Activated naive CD8-positive, alpha-beta T cell treated with anti-CD3 and anti-CD28 coated beads, Interleukin-2, amount 10 ng/mL, durations not matched to agents 7 days and 5 days (primary cell): Measurements from ENCODE around the gene PAN2. TPM values are rescaled to one million over a fixed set of nuclear protein-coding genes. Genes with fewer than 3 reads are reported as not detected.
"Not testable (repeated sequence)": the region's sequence is repeated elsewhere in the genome, so short reads cannot be mapped to it uniquely, and the experiment has no call there.

Experiments
- ATAC-seq: fragments of 150-1000 bp; cut with Tn5 transposase; one replicate; pipeline ENCODE4 v1.10.0; 2021; ENCODE audit warnings: low read depth, moderate library complexity
- POLR2A ChIA-PET: fragments of 350-600 bp; sonication (Branson Sonifier 250); formaldehyde crosslinking; loops from one replicate; lab custom pipeline; 2021; ENCODE audit warnings: antibody characterized with exemption; lab: Charles Lee
- DNase-seq: peaks from one replicate; pipeline ENCODE4 v3.0.0; 2021
- H3K27ac Mint-ChIP-seq: one replicate; pipeline ENCODE4 v1.8.0; 2022; ENCODE audit warnings: mild to moderate bottlenecking, mixed read lengths
- H3K27me3 Mint-ChIP-seq: one replicate; pipeline ENCODE4 v1.8.0; 2022; ENCODE audit warnings: mild to moderate bottlenecking, moderate library complexity, mixed read lengths
- H3K36me3 Mint-ChIP-seq: one replicate; pipeline ENCODE4 v1.8.0; 2021; ENCODE audit warnings: mild to moderate bottlenecking, mixed read lengths
- H3K4me1 Mint-ChIP-seq: one replicate; pipeline ENCODE4 v1.8.0; 2021; ENCODE audit warnings: mixed read lengths
- H3K4me3 Mint-ChIP-seq: one replicate; pipeline ENCODE4 v1.8.0; 2022; ENCODE audit warnings: mild to moderate bottlenecking, moderate library complexity, mixed read lengths
- H3K9me3 Mint-ChIP-seq: one replicate; pipeline ENCODE4 v1.8.0; 2021; ENCODE audit warnings: mixed read lengths
- total RNA-seq, 2 experiments: library from RNA; stranded (reverse); gene quantifications; one replicate each; pipeline ENCODE4 v1.2.3, GENCODE V29; 2021

PAN2 gene
- total RNA-seq, 2 experiments from 2014 or later, result 106 to 115 TPM

GRCh38 chr12:56299853-56300643, 33.8 kb downstream of the PAN2 start, which contains the start of gene CS:
CS (minus strand) TSS chr12:56300330; CDS start chr12:56300201, 129 bp downstream.
- Mint-ChIP-seq H3K27ac (peak within 1 kb of the TSS; percentile 92), H3K4me1 (peaks cover 35% of the 10 kb centered on the region), H3K9me3 (no peaks in the 10 kb centered on the region), H3K4me3 (peak within 1 kb of the TSS; percentile 96), H3K36me3 (peaks cover 19% of the 10 kb centered on the region), H3K27me3 (no peaks in the 10 kb centered on the region)
- DNase-seq (peak; percentile 98), ATAC-seq (peak; percentile 96)
- POLR2A ChIA-PET, result interaction anchor here (0.6 to 3.5 kb wide), 9 partner anchors 10 to 110 kb away, joined by 3 to 16 read pairs (median 6); partner anchors contain the start of genes CNPY2, COQ10A, PAN2 and STAT2

DNA sequence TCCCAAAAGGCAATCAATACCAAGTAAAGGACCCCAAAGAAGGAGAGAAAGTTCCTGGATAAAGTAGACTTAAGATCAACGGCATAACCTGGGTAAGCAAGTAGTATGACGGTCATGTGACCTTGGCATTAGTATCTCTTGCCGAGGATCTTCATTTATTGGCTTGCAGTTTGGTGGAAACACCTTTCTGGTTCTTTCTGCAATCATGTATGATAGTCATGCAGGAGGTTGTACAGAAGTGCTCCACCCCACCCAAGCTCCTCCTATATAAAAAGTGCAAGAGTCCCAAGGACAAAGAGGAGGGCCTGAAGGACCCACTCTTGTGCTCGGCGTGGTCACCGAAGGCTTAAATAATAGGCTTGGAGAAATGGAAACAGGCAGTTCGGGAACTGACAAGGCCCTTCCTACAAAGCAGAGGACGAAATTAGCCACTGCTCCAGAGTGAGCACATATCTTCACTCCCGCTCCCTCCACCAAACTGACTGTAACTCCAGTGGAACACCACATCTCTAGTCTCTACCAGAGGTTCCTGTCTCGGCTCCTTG, 34.4 kb downstream of the PAN2 start:
- Mint-ChIP-seq H3K4me1 (peaks cover 37% of the 10 kb centered on the region), H3K27ac (peak overlapping the region; percentile 92), H3K4me3 (peak overlapping the region; percentile 96), H3K36me3 (peaks cover 18% of the 10 kb centered on the region), H3K27me3 (no peaks in the 10 kb centered on the region), H3K9me3 (no peaks in the 10 kb centered on the region)
- peak; percentile 8 for ATAC-seq
- POLR2A ChIA-PET, result interaction anchor here (1.0 to 3.5 kb wide), 8 partner anchors 9 to 196 kb away, joined by 3 to 16 read pairs (median 7); partner anchors contain the start of genes CNPY2, COQ10A, PA2G4 and PAN2
- no peak for DNase-seq

- H3K27ac Mint-ChIP-seq, result peak overlapping the region; percentile 92
- POLR2A ChIA-PET, result interaction anchor here (0.6 to 3.5 kb wide), 11 partner anchors 8 to 341 kb away, joined by 3 to 16 read pairs (median 4); partner anchors contain the start of genes CNPY2, COQ10A, PA2G4 and PAN2
- no peaks in the 10 kb centered on the region for H3K9me3 Mint-ChIP-seq
- DNase-seq (no peak), ATAC-seq (no peak)
- no peaks in the 10 kb centered on the region for H3K27me3 Mint-ChIP-seq
- H3K4me1 Mint-ChIP-seq, result peaks cover 37% of the 10 kb centered on the region
- H3K4me3 Mint-ChIP-seq, result peak overlapping the region; percentile 96
- H3K36me3 Mint-ChIP-seq, result peaks cover 20% of the 10 kb centered on the region
Observed at GRCh38 chr12:56298828-56299227, 35.0 kb downstream of the PAN2 start.

GRCh38 chr12:56297400-56297799, 36.4 kb downstream of the PAN2 start:
- ATAC-seq, result no peak
- DNase-seq, result no peak
- Mint-ChIP-seq H3K4me3 (peak overlapping the region; percentile 40), H3K27ac (peak overlapping the region; percentile 30), H3K4me1 (peaks cover 41% of the 10 kb centered on the region), H3K27me3 (no peaks in the 10 kb centered on the region), H3K36me3 (peaks cover 22% of the 10 kb centered on the region), H3K9me3 (no peaks in the 10 kb centered on the region)
- POLR2A ChIA-PET, result no interaction called here

GRCh38 chr12:56296295-56296694, 37.5 kb downstream of the PAN2 start:
- DNase-seq, result no peak
- Mint-ChIP-seq H3K4me3 (no peak overlapping the region), H3K27ac (peak overlapping the region; percentile 54), H3K36me3 (peaks cover 22% of the 10 kb centered on the region), H3K9me3 (no peaks in the 10 kb centered on the region), H3K27me3 (no peaks in the 10 kb centered on the region), H3K4me1 (peaks cover 43% of the 10 kb centered on the region)
- no peak for ATAC-seq
- POLR2A ChIA-PET, result no interaction called here

DNA sequence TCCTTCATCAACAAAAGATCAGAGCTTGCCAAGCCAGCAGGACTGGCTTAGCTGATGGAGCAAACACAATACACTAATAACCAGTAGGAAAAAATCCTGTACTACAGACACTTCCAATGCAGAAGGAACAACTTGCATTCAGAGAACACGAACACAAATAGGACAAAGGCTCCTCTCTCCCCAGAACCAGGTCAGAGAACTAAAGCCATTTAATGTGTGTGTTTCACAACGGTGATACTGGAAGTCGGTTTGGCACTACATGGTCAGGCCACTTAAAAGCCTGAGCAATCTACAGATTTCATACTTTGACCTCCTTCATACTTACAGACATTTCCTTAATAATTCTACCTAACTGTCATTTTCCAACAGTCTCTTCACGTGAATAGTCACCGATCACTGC, 40.0 kb downstream of the PAN2 start:
- Mint-ChIP-seq H3K4me1 (peaks cover 40% of the 10 kb centered on the region), H3K36me3 (peaks cover 27% of the 10 kb centered on the region), H3K27ac (no peak overlapping the region), H3K4me3 (no peak overlapping the region), H3K27me3 (no peaks in the 10 kb centered on the region), H3K9me3 (no peaks in the 10 kb centered on the region)
- DNase-seq, result no peak
- POLR2A ChIA-PET, result no interaction called here
- no peak for ATAC-seq

DNA sequence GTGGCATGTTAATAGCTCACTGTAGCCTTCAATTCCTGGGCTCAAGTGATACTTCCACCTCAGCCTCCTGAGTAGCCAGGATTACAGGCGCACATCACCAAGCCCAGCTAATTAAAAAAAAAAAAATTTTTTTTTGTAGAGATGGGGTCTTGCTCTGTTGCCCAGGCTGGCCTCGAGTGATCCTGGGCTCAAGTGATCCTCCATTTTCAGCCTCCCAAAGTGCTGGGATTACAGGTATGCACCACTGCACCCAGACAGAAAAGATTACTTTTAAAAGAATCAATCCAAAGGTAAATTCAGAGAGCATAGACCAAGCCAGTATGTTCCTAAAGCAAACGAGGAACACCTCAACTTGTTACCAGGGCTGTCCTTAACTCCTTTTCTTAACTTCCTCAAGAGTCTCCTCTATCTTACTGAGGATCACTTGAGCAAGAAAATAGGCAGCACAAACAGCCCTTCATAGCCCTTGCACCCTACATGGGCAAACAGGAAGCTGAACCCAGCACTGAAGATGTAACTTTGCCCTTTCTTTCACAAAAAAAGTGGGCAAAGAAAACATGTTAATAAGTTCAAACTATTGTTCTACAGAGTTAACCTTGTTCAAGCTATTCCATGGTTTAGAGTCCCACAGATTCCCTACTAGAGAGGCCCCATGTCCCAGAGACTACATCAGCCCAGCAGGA, 45.0 kb downstream of the PAN2 start:
- Mint-ChIP-seq H3K27ac (peak overlapping the region; percentile 51), H3K4me3 (no peak overlapping the region), H3K4me1 (peaks cover 22% of the 10 kb centered on the region), H3K36me3 (peaks cover 9% of the 10 kb centered on the region), H3K27me3 (no peaks in the 10 kb centered on the region), H3K9me3 (no peaks in the 10 kb centered on the region)
- POLR2A ChIA-PET, result interaction anchor here (1.2 to 3.4 kb wide), 2 partner anchors 11 to 13 kb away, joined by 3 to 16 read pairs; partner anchors contain the start of gene CS
- DNase-seq (no peak), ATAC-seq (no peak)

DNA sequence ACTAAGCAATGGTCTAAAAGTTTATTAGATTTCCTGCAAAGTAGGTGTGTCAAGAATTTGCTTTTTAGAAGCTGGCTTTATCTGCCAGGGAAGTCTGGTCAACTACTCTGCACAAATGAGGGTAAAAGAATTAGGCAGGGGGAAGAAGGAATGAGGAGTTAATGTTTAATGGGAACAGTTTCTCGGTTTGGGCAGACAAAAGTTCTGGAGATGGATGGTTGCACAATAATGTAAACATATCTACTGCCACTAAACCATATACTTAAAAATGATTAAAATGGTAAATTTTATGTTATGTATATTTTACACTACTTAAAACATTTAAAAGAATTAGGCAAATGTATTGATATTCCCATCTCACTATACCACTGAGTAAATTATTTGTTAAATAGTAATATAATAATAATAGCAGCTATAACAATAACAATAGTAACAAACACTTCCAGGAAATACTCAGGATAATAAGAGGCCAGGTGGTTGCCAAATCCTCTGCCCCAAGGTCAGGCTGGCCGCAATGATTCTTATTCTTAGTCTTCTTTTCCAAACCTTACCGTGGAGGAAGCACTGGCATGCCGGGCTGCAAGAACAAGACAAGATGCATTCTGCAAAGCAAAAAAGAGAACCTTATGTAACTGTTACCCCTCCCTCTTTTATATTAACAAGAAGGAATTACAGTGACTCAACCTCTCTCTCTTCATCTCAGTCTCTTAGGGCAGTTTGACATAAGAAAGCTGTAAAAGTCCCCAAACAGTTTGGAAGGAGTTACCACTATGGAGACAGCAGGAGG, 47.6 kb downstream of the PAN2 start:
- DNase-seq (no peak), ATAC-seq (no peak)
- Mint-ChIP-seq H3K27ac (peak overlapping the region; percentile 44), H3K4me1 (peaks cover 11% of the 10 kb centered on the region), H3K4me3 (no peak overlapping the region), H3K27me3 (no peaks in the 10 kb centered on the region), H3K9me3 (no peaks in the 10 kb centered on the region), H3K36me3 (peaks cover 21% of the 10 kb centered on the region)
- POLR2A ChIA-PET, result interaction anchor here (1.2 kb wide), 1 partner anchor 19 kb away, joined by 4 read pairs; the partner anchor contains the start of gene COQ10A

DNA sequence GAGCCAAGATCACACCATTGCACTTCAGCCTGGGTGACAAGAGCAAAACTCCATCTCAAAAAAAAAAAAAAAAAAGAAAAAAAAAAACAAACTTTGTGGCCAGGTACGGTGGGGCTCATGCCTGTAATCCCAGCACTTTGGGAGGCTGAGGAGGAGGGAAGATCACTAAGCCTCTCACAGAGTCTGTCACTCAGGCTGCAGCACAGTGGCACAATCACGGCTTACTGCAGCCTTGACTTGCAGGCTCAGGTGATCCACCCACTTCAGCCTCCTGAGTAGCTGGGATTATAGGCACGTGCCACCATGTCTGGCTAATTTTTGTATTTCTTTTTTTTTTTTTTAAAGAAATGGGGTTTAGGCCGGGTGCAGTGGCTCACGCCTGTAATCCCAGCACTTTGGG, 49.5 kb downstream of the PAN2 start:
- H3K9me3 Mint-ChIP-seq, H3K27me3 Mint-ChIP-seq, H3K4me1 Mint-ChIP-seq, H3K4me3 Mint-ChIP-seq, ATAC-seq, H3K27ac Mint-ChIP-seq, POLR2A ChIA-PET, DNase-seq: not testable (repeated sequence)
- H3K36me3 Mint-ChIP-seq, result peaks cover 23% of the 10 kb centered on the region

DNA sequence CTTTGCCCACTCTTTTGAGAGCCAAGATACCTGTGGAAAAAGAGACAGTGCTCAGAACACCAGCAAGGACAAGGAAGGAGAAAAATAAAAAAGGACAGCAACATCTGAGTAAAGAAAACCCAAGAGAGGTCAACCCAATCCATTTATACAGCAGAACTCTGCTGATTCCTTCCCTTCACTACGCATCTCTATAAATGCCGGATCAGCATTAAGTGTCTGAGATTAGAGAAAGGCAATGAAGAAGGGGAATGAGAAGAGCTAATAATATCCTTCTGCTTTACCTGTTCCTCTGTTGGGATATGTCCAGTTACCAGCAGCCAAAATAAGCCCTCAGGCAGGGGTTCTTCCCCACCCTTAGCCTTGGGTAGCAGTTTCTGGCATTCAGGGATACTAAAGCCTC, 51.2 kb downstream of the PAN2 start:
- Mint-ChIP-seq H3K36me3 (peaks cover 27% of the 10 kb centered on the region), H3K27me3 (no peaks in the 10 kb centered on the region), H3K4me3 (no peak overlapping the region), H3K9me3 (no peaks in the 10 kb centered on the region), H3K27ac (no peak overlapping the region), H3K4me1 (peaks cover 3% of the 10 kb centered on the region)
- DNase-seq (no peak), ATAC-seq (no peak)
- POLR2A ChIA-PET, result interaction anchor here (1.0 kb wide), 1 partner anchor 93 kb away, joined by 3 read pairs; the partner anchor contains the start of gene SMARCC2

DNA sequence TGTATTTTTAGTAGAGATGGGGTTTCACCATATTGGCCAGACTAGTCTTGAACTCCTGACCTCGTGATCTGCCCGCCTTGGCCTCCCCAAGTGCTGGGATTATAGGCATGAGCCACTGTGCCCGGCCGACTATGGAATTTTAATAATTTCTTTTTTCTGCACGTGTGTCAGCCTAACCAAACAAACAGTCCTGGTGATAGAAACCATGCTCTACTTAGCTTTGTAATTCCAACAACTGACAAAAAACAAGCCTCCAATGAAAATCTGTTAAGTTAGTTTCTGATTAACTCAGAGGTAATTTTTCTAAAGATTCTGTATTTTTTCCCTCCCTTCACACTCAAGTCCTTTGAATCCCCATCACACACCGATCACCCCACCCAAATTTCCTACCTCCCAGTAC, 51.8 kb downstream of the PAN2 start:
- no peaks in the 10 kb centered on the region for H3K27me3 Mint-ChIP-seq
- peaks cover 3% of the 10 kb centered on the region for H3K4me1 Mint-ChIP-seq
- H3K9me3 Mint-ChIP-seq, result no peaks in the 10 kb centered on the region
- no peak for ATAC-seq
- POLR2A ChIA-PET, result interaction anchor here (1.0 kb wide), 1 partner anchor 92 kb away, joined by 3 read pairs; the partner anchor contains the start of gene SMARCC2
- peak overlapping the region; percentile 36 for H3K27ac Mint-ChIP-seq
- DNase-seq, result no peak
- H3K4me3 Mint-ChIP-seq, result no peak overlapping the region
- H3K36me3 Mint-ChIP-seq, result peaks cover 27% of the 10 kb centered on the region

DNA sequence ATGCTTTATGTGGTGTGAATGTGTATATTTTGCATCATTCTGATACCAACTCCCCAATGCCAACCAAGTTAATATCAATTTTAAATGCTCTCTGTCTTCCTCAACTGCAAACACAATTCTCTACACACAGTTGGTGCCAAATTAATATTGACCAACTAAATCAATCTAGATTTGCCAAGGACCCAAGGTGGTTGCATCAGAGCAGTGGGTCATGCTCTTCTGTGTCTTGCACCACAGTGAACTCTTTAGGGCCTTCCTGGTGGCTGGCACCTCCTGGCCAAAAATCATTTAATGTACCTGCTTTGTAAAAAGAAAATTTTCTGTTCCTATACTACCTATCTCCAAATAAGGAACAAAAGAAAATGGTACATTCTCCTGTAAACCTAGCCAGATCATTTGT, 53.0 kb downstream of the PAN2 start:
- no peak for DNase-seq
- Mint-ChIP-seq H3K27me3 (no peaks in the 10 kb centered on the region), H3K36me3 (peaks cover 30% of the 10 kb centered on the region), H3K27ac (no peak overlapping the region), H3K9me3 (no peaks in the 10 kb centered on the region), H3K4me1 (no peaks in the 10 kb centered on the region), H3K4me3 (no peak overlapping the region)
- POLR2A ChIA-PET, result interaction anchor here (0.6 kb wide), 1 partner anchor 11 kb away, joined by 6 read pairs; no protein-coding TSS in a partner anchor
- no peak for ATAC-seq
